Thyroid gland (tissue), 4 donors: ENCODE data around the gene STRN3.

Experiments used
- CTCF ChIP-seq, 6 experiments: fragments of 200-600 bp in 3 of 6; fragments of 450-650 bp in 3 of 6; sonication (generic) in 3 of 6; IDR thresholded peaks; one replicate each; pipeline ENCODE4 v1.5.1; 2016 to 2019; ENCODE audit warnings: antibody characterized with exemption in 6 of 6, mild to moderate bottlenecking in 2 of 6, inconsistent platforms in 1 of 6, moderate library complexity in 1 of 6
- POLR2A ChIP-seq, 2 donors: fragments of 450-650 bp; IDR thresholded peaks; one replicate each; pipeline ENCODE4 v1.6.1; 2017; ENCODE audit warnings: antibody characterized with exemption in 2 of 2, mild to moderate bottlenecking in 2 of 2, moderate library complexity in 1 of 2

GRCh38 chr14:31071151-31071550 is 45.0 kb upstream of the STRN3 start:
- TF ChIP-seq POLR2A (IDR thresholded peaks at IDR 0.05) (no peak), CTCF (IDR thresholded peaks at IDR 0.05) (no peak)
